ENCODE measurements around the gene CDHR1. TPM values are rescaled to one million over a fixed set of nuclear protein-coding genes. Genes with fewer than 3 reads are reported as not detected.

CDHR1 gene
- polyA plus RNA-seq, 1 of the 3 experiments (the other 2 are of a cell fraction), result 0.02 TPM

- WGBS (ENCODE audit: low lambda C conversion rate), result 25% methylated on average over 3 of the region's 4 CpGs
- CTCF ChIA-PET, result interaction anchor here (1.2 to 1.6 kb wide), 2 partner anchors 12 to 30 kb away, joined by 3 to 4 read pairs; no protein-coding TSS in a partner anchor
- POLR2A ChIA-PET, result interaction anchor here (0.7 to 0.8 kb wide), 2 partner anchors 19 to 24 kb away, joined by 3 read pairs; no protein-coding TSS in a partner anchor
Measured at GRCh38 chr10:84233940-84234339, 39.6 kb downstream of the CDHR1 start.

GRCh38 chr10:84234479-84234878 is 40.1 kb downstream of the CDHR1 start:
- CTCF ChIA-PET, result interaction anchor here (1.2 to 1.6 kb wide), 2 partner anchors 11 to 30 kb away, joined by 3 to 4 read pairs; no protein-coding TSS in a partner anchor

More at GRCh38 chr10:84233940-84234339, 39.6 kb downstream of the CDHR1 start:
- Histone ChIP-seq H3K4me2 (no peak overlapping the region), H3K9me3 (no peaks in the 10 kb centered on the region), H2AFZ (ENCODE audit: low read depth) (no peak overlapping the region), H3K9me2 (no peaks in the 10 kb centered on the region), H3K4me3 (ENCODE audit: low read depth in 2 of 2, low read length in 1 of 2) (no peak overlapping the region), H3K36me3 (replicated peaks in 1 of 2; ENCODE audit: control insufficient read depth in 1 of 2, insufficient read depth in 2 of 2, low read length in 1 of 2) (no peaks in the 10 kb centered on the region), H3K4me1 (ENCODE audit: control insufficient read depth in 1 of 2, insufficient read depth in 2 of 2, low read depth in 1 of 2, low read length in 1 of 2) (no peaks in the 10 kb centered on the region), H3K79me2 (ENCODE audit: insufficient read depth) (no peaks in the 10 kb centered on the region), H3F3A (replicated peaks; ENCODE audit: insufficient read depth) (no peaks in the 10 kb centered on the region), H3K27me3 (ENCODE audit: insufficient read depth) (no peaks in the 10 kb centered on the region), H3K9ac (no peak overlapping the region), H4K20me1 (ENCODE audit: insufficient read depth) (no peaks in the 10 kb centered on the region), H3K27ac (ENCODE audit: low read depth in 2 of 2, low read length in 1 of 2) (no peak overlapping the region)
- DNase-seq, result no peak
- no peak for TF ChIP-seq SIN3A (IDR thresholded peaks at IDR 0.05; ENCODE audit: borderline replicate concordance, low read depth, low read length)
- TF ChIP-seq TCF12 (IDR thresholded peaks at IDR 0.05), result no peak
- TF ChIP-seq REST (IDR thresholded peaks at IDR 0.05; ENCODE audit: low read depth, low read length), result no peak

More at GRCh38 chr10:84234479-84234878, 40.1 kb downstream of the CDHR1 start:
- Histone ChIP-seq H3K36me3 (replicated peaks in 1 of 2; ENCODE audit: control insufficient read depth in 1 of 2, insufficient read depth in 2 of 2, low read length in 1 of 2) (no peaks in the 10 kb centered on the region), H3K4me2 (no peak overlapping the region), H3K27ac (ENCODE audit: low read depth in 2 of 2, low read length in 1 of 2) (no peak overlapping the region), H2AFZ (ENCODE audit: low read depth) (no peak overlapping the region), H3K79me2 (ENCODE audit: insufficient read depth) (no peaks in the 10 kb centered on the region), H3K4me3 (ENCODE audit: low read depth in 2 of 2, low read length in 1 of 2) (no peak overlapping the region), H3F3A (replicated peaks; ENCODE audit: insufficient read depth) (no peaks in the 10 kb centered on the region), H3K9me2 (no peaks in the 10 kb centered on the region), H3K9ac (no peak overlapping the region), H3K9me3 (no peaks in the 10 kb centered on the region), H4K20me1 (ENCODE audit: insufficient read depth) (no peaks in the 10 kb centered on the region), H3K27me3 (ENCODE audit: insufficient read depth) (no peaks in the 10 kb centered on the region), H3K4me1 (ENCODE audit: control insufficient read depth in 1 of 2, insufficient read depth in 2 of 2, low read depth in 1 of 2, low read length in 1 of 2) (no peaks in the 10 kb centered on the region)
- DNase-seq, result no peak
- WGBS (ENCODE audit: low lambda C conversion rate), result 24% methylated on average over 4 of the region's 4 CpGs
- POLR2A ChIA-PET, result interaction anchor here (0.8 kb wide), 1 partner anchor 24 kb away, joined by 3 read pairs; no protein-coding TSS in a partner anchor
- TF ChIP-seq GABPA (IDR thresholded peaks at IDR 0.05; ENCODE audit: low read depth), result no peak
- TF ChIP-seq FOSL2 (IDR thresholded peaks at IDR 0.05; ENCODE audit: borderline replicate concordance, low read depth), result no peak
- no peak for TF ChIP-seq TAF1 (IDR thresholded peaks at IDR 0.05; ENCODE audit: borderline replicate concordance, low read depth, low read length)
- TF ChIP-seq RXRA (IDR thresholded peaks at IDR 0.05; ENCODE audit: borderline replicate concordance, low read depth), result no peak
- no peak for TF ChIP-seq NRF1 (IDR thresholded peaks at IDR 0.05; ENCODE audit: low read depth, low read length)
- no peak for TF ChIP-seq FOXJ3 (CRISPR knock-in tag; IDR thresholded peaks at IDR 0.05)
- no peak for TF ChIP-seq NFIC (IDR thresholded peaks at IDR 0.05; ENCODE audit: borderline replicate concordance)
- no peak for TF ChIP-seq EZH2phosphoT487 (IDR thresholded peaks at IDR 0.05; ENCODE audit: borderline replicate concordance, low read depth)
- no peak for TF ChIP-seq SMC3 (IDR thresholded peaks at IDR 0.05; ENCODE audit: low read depth, low read length)
- TF ChIP-seq RCOR1 (IDR thresholded peaks at IDR 0.05; ENCODE audit: low read length), result no peak
- TF ChIP-seq TEAD4 (IDR thresholded peaks at IDR 0.05; ENCODE audit: borderline replicate concordance, insufficient read depth), result no peak
- TF ChIP-seq YY1 (IDR thresholded peaks at IDR 0.05; ENCODE audit: low read depth), result no peak
- TF ChIP-seq USF1 (IDR thresholded peaks at IDR 0.05; ENCODE audit: borderline replicate concordance, low read depth), result no peak
- no peak for TF ChIP-seq FOXM1 (IDR thresholded peaks at IDR 0.05; ENCODE audit: low read depth)

Data from SK-N-SH (cell line).